Astrocyte of the hippocampus (primary cell): Measurements from ENCODE around the gene NFASC.

ENCODE experiments used
- DNase-seq: peaks from one replicate; pipeline ENCODE4 v3.0.0; 2011; ENCODE audit warnings: low read depth, low spot score

The NFASC gene

GRCh38 chr1:205059660-205060059 is 189.0 kb downstream of the NFASC start:
- no peak for DNase-seq

- no peak for DNase-seq
Observed at GRCh38 chr1:205060746-205061145, 190.1 kb downstream of the NFASC start.

- DNase-seq = no peak
Observed at GRCh38 chr1:205061227-205061626, 190.6 kb downstream of the NFASC start.

- peak; percentile 89 for DNase-seq
Observed at GRCh38 chr1:205061665-205062069, 191.0 kb downstream of the NFASC start.

- DNase-seq = no peak
Observed at GRCh38 chr1:205062319-205062718, 191.7 kb downstream of the NFASC start.

- DNase-seq = no peak
Observed at GRCh38 chr1:205062895-205063294, 192.2 kb downstream of the NFASC start.

- DNase-seq = no peak
Observed at GRCh38 chr1:205064301-205064700, 193.6 kb downstream of the NFASC start.

- DNase-seq = no peak
Observed at GRCh38 chr1:205064741-205065316, 194.2 kb downstream of the NFASC start.

GRCh38 chr1:205065666-205066065 is 195.0 kb downstream of the NFASC start:
- DNase-seq = no peak

GRCh38 chr1:205066141-205066818 is 195.6 kb downstream of the NFASC start:
- DNase-seq = peak; percentile 22

- DNase-seq = no peak
Observed at GRCh38 chr1:205067031-205067430, 196.4 kb downstream of the NFASC start.

GRCh38 chr1:205068001-205068400 is 197.3 kb downstream of the NFASC start:
- DNase-seq = no peak

- peak; percentile 23 for DNase-seq
Observed at GRCh38 chr1:205068457-205069040, 197.9 kb downstream of the NFASC start.

GRCh38 chr1:205069371-205070125 is 198.9 kb downstream of the NFASC start:
- DNase-seq = no peak

GRCh38 chr1:205071028-205071409 is 200.4 kb downstream of the NFASC start:
- DNase-seq = no peak

- no peak for DNase-seq
Observed at GRCh38 chr1:205071801-205072200, 201.1 kb downstream of the NFASC start.

GRCh38 chr1:205072286-205072685 is 201.6 kb downstream of the NFASC start:
- DNase-seq = no peak
